ENCODE results near the gene LIPC.

Gene LIPC

GRCh38 chr15:58431221-58432149 is at the start of gene LIPC:
LIPC (plus strand) TSS chr15:58431991; CDS start chr15:58432033, 42 bp downstream.
- DNase-seq = no peak

- DNase-seq = no peak
Measured at GRCh38 chr15:58383876-58384275, 47.9 kb upstream of the LIPC start.

- DNase-seq = no peak
Measured at GRCh38 chr15:58384667-58385066, 47.1 kb upstream of the LIPC start.

GRCh38 chr15:58386081-58386480 is 45.7 kb upstream of the LIPC start:
- DNase-seq = no peak

- DNase-seq = no peak
Measured at GRCh38 chr15:58386641-58387040, 45.1 kb upstream of the LIPC start.

- DNase-seq = peak; percentile 63
Measured at GRCh38 chr15:58387130-58387529, 44.7 kb upstream of the LIPC start.

- DNase-seq = no peak
Measured at GRCh38 chr15:58388211-58388610, 43.6 kb upstream of the LIPC start.

- DNase-seq = no peak
Measured at GRCh38 chr15:58390118-58390517, 41.7 kb upstream of the LIPC start.

GRCh38 chr15:58390655-58391054 is 41.1 kb upstream of the LIPC start:
- DNase-seq = no peak

- DNase-seq = no peak
Measured at GRCh38 chr15:58391088-58391487, 40.7 kb upstream of the LIPC start.

GRCh38 chr15:58392141-58392540 is 39.6 kb upstream of the LIPC start:
- DNase-seq = no peak

GRCh38 chr15:58392611-58393161 is 39.1 kb upstream of the LIPC start:
- no peak for DNase-seq

GRCh38 chr15:58393241-58393662 is 38.5 kb upstream of the LIPC start:
- DNase-seq = peak; percentile 45

- peak; percentile 96 for DNase-seq
Measured at GRCh38 chr15:58396181-58396580, 35.6 kb upstream of the LIPC start.

GRCh38 chr15:58398071-58398470 is 33.7 kb upstream of the LIPC start:
- DNase-seq = no peak

GRCh38 chr15:58398643-58399042 is 33.1 kb upstream of the LIPC start:
- DNase-seq = no peak

- no peak for DNase-seq
Measured at GRCh38 chr15:58399739-58400138, 32.1 kb upstream of the LIPC start.

- DNase-seq = no peak
Measured at GRCh38 chr15:58401276-58401675, 30.5 kb upstream of the LIPC start.

GRCh38 chr15:58401991-58402649 is 29.7 kb upstream of the LIPC start:
- no peak for DNase-seq

- DNase-seq = no peak
Measured at GRCh38 chr15:58403581-58403980, 28.2 kb upstream of the LIPC start.

GRCh38 chr15:58404020-58404419 is 27.8 kb upstream of the LIPC start:
- DNase-seq = no peak

- no peak for DNase-seq
Measured at GRCh38 chr15:58404722-58405121, 27.1 kb upstream of the LIPC start.

GRCh38 chr15:58405865-58406264 is 25.9 kb upstream of the LIPC start:
- DNase-seq = no peak

GRCh38 chr15:58406811-58407210 is 25.0 kb upstream of the LIPC start:
- DNase-seq = no peak

Measured in fibroblast of skin of right quadriceps (primary cell).